ENCODE results near the gene BRPF1. TPM values are rescaled to one million over a fixed set of nuclear protein-coding genes. Genes with fewer than 3 reads are reported as not detected.

Gene BRPF1
- total and polyA plus RNA-seq, 10 donors = 5.5 to 31.9 (median 26.6) TPM

- 91 to 98% (median 95%) methylated on average over 5 of the region's 5 CpGs for WGBS, 5 donors
- Histone ChIP-seq H3K27me3 (replicated peaks in 1 of 7) (no peaks in the 10 kb centered on the region), H3K9me3 (no peaks in the 10 kb centered on the region), H3K27ac (no peak overlapping the region), H3K4me1 (peaks cover 0 to 17% (median 2%) of the 10 kb centered on the region in 6 donors), H3K4me3 (no peak overlapping the region), H3K36me3 (peaks cover 12 to 100% (median 100%) of the 10 kb centered on the region in 6 donors)
- TF ChIP-seq CTCF (IDR thresholded peaks at IDR 0.05 in 8 of 11, conservative IDR thresholded peaks at IDR 0.05 in 3 of 11) = no peak
- peak in 1 of 3 donors; percentile 53 for TF ChIP-seq POLR2AphosphoS5 (IDR thresholded peaks at IDR 0.05)
- no peak for TF ChIP-seq POLR2A (IDR thresholded peaks at IDR 0.05)
- peak; percentile 54 for DNase-seq
- intact Hi-C loops (cut with DNase I; ENCODE audit: low total_unique reads) = no loop called here
Observed at GRCh38 chr3:9688961-9689360, 42.6 kb upstream of the BRPF1 start.

- peaks cover 10 to 100% (median 100%) of the 10 kb centered on the region in 6 donors for H3K36me3 ChIP-seq
- H3K9me3 ChIP-seq = no peaks in the 10 kb centered on the region
- H3K27ac ChIP-seq = no peak overlapping the region
- 92 to 100% (median 96%) methylated on average over 4 of the region's 4 CpGs for WGBS, 5 donors
- peak; percentile 49 for DNase-seq
- intact Hi-C loops (cut with DNase I; ENCODE audit: low total_unique reads) = no loop called here
- TF ChIP-seq POLR2AphosphoS5 (IDR thresholded peaks at IDR 0.05) (no peak), POLR2A (IDR thresholded peaks at IDR 0.05) (no peak), CTCF (IDR thresholded peaks at IDR 0.05 in 8 of 11, conservative IDR thresholded peaks at IDR 0.05 in 3 of 11) (no peak)
- no peak overlapping the region for H3K4me3 ChIP-seq
- peaks cover 0 to 17% (median 2%) of the 10 kb centered on the region in 6 donors for H3K4me1 ChIP-seq
- H3K27me3 ChIP-seq (replicated peaks in 1 of 7) = no peaks in the 10 kb centered on the region
Observed at GRCh38 chr3:9689757-9690156, 41.8 kb upstream of the BRPF1 start.

GRCh38 chr3:9690451-9691450 is 40.8 kb upstream of the BRPF1 start:
- DNase-seq = peak; percentile 87
- 73 to 84% (median 78%) methylated on average over 12 to 15 of the region's 15 CpGs for WGBS, 5 donors
- H3K36me3 ChIP-seq = peaks cover 6 to 100% (median 100%) of the 10 kb centered on the region in 6 donors

DNA sequence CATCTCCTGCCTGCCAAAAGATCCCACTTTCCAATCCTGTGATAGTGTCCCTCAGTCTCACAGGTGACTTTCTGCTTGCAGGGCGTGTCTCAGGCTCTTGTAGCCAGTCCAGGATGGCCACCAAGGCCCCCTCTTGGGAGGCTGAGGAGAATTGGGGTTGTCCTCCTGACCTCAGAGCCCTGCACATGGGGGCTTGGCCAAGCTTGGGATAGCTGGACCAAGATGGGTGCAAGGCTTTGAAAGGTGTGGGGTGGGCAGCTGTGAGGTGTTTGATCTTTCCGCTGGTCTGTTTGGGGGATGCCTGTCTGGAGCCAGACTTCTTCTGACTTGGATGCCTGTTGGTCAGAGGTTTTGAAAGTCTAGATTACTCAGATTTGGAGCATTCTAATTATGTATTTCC is 39.9 kb upstream of the BRPF1 start:
- Histone ChIP-seq H3K36me3 (peaks cover 6 to 100% (median 100%) of the 10 kb centered on the region in 6 donors), H3K27ac (no peak overlapping the region), H3K4me3 (no peak overlapping the region), H3K4me1 (peaks cover 0 to 17% (median 2%) of the 10 kb centered on the region in 6 donors), H3K27me3 (replicated peaks in 1 of 7) (no peaks in the 10 kb centered on the region), H3K9me3 (no peaks in the 10 kb centered on the region)
- DNase-seq = peak; percentile 48
- intact Hi-C loops (cut with DNase I; ENCODE audit: low total_unique reads) = no loop called here
- WGBS, 5 donors = 94 to 100% (median 98%) methylated on average over 2 of the region's 2 CpGs
- no peak for TF ChIP-seq CTCF (IDR thresholded peaks at IDR 0.05 in 8 of 11, conservative IDR thresholded peaks at IDR 0.05 in 3 of 11)
- no peak for TF ChIP-seq POLR2AphosphoS5 (IDR thresholded peaks at IDR 0.05)
- TF ChIP-seq POLR2A (IDR thresholded peaks at IDR 0.05) = no peak

More at GRCh38 chr3:9690451-9691450, 40.8 kb upstream of the BRPF1 start:
- H3K27me3 ChIP-seq (replicated peaks in 1 of 7) = no peaks in the 10 kb centered on the region
- H3K4me1 ChIP-seq = peaks cover 0 to 17% (median 2%) of the 10 kb centered on the region in 6 donors
- TF ChIP-seq POLR2A (IDR thresholded peaks at IDR 0.05) (no peak), POLR2AphosphoS5 (IDR thresholded peaks at IDR 0.05) (peak; percentile 30 to 78 (median 74))
- no peaks in the 10 kb centered on the region for H3K9me3 ChIP-seq
- H3K27ac ChIP-seq = no peak overlapping the region
- intact Hi-C loops (cut with DNase I; ENCODE audit: low total_unique reads) = no loop called here
- no peak overlapping the region for H3K4me3 ChIP-seq

All from spleen (tissue), 11 donors.